Measurements from ENCODE around the gene THADA. TPM values are rescaled to one million over a fixed set of nuclear protein-coding genes. Genes with fewer than 3 reads are reported as not detected.

Gene THADA
- total RNA-seq, 1 donor from 2014 or later = 11.0 TPM

- DNase-seq (ENCODE audit: low read depth) = no peak
- TF ChIP-seq CTCF (conservative IDR thresholded peaks at IDR 0.05; ENCODE audit: low read depth, low read length) = no peak
- no peak overlapping the region for H3K4me3 ChIP-seq (ENCODE audit: low read depth, low read length)
These were observed 385.2 kb downstream of the THADA start for GRCh38 chr2:43210467-43211303.

GRCh38 chr2:43210125-43210466 is 385.7 kb downstream of the THADA start:
- TF ChIP-seq CTCF (conservative IDR thresholded peaks at IDR 0.05; ENCODE audit: low read depth, low read length) = no peak
- H3K4me3 ChIP-seq (ENCODE audit: low read depth, low read length) = no peak overlapping the region
- DNase-seq (ENCODE audit: low read depth) = no peak

GRCh38 chr2:43209204-43209717 is 386.6 kb downstream of the THADA start:
- no peak for DNase-seq (ENCODE audit: low read depth)
- no peak overlapping the region for H3K4me3 ChIP-seq (ENCODE audit: low read depth, low read length)
- TF ChIP-seq CTCF (conservative IDR thresholded peaks at IDR 0.05; ENCODE audit: low read depth, low read length) = no peak

- no peak for TF ChIP-seq CTCF (conservative IDR thresholded peaks at IDR 0.05; ENCODE audit: low read depth, low read length)
- no peak overlapping the region for H3K4me3 ChIP-seq (ENCODE audit: low read depth, low read length)
- DNase-seq (ENCODE audit: low read depth) = no peak
These were observed 388.1 kb downstream of the THADA start for GRCh38 chr2:43207553-43208300.

- no peak overlapping the region for H3K4me3 ChIP-seq (ENCODE audit: low read depth, low read length)
- TF ChIP-seq CTCF (conservative IDR thresholded peaks at IDR 0.05; ENCODE audit: low read depth, low read length) = no peak
These were observed 389.2 kb downstream of the THADA start for GRCh38 chr2:43206602-43207001.

GRCh38 chr2:43203373-43203772 is 392.5 kb downstream of the THADA start:
- TF ChIP-seq CTCF (conservative IDR thresholded peaks at IDR 0.05; ENCODE audit: low read depth, low read length) = no peak
- no peak overlapping the region for H3K4me3 ChIP-seq (ENCODE audit: low read depth, low read length)
- no peak for DNase-seq (ENCODE audit: low read depth)

More at GRCh38 chr2:43206602-43207001, 389.2 kb downstream of the THADA start:
- no peak for DNase-seq (ENCODE audit: low read depth)
